Measurements from ENCODE around the gene LIMS2. TPM values are rescaled to one million over a fixed set of nuclear protein-coding genes. Genes with fewer than 3 reads are reported as not detected.

The LIMS2 gene
- total RNA-seq, 4 donors from 2014 or later: 9.7 to 97.3 (median 22.4) TPM

DNA sequence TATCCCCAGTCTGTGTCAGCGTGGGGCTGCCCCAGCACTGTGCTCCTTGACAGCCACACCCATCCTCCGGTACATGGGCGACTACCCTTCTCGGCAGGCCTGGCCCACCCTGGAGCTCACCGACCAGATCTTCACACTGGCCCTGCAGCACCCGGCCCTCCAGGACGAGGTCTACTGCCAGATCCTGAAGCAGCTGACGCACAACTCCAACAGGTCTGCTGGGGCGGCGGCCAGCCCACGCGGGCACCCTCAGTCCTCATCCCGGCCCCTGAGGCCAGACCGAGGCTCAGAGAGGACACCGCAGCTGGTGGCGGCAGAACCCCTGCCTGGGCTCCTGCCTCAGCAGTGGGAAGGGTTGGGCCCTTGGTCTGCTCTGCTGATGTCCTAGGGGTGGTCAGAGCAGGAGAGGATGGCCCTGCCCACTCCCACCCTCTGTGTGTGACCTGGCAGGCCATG, 43.8 kb downstream of the LIMS2 start:
- no peak for ATAC-seq (ENCODE audit: low FRiP score)
- TF ChIP-seq, protein P1, sequence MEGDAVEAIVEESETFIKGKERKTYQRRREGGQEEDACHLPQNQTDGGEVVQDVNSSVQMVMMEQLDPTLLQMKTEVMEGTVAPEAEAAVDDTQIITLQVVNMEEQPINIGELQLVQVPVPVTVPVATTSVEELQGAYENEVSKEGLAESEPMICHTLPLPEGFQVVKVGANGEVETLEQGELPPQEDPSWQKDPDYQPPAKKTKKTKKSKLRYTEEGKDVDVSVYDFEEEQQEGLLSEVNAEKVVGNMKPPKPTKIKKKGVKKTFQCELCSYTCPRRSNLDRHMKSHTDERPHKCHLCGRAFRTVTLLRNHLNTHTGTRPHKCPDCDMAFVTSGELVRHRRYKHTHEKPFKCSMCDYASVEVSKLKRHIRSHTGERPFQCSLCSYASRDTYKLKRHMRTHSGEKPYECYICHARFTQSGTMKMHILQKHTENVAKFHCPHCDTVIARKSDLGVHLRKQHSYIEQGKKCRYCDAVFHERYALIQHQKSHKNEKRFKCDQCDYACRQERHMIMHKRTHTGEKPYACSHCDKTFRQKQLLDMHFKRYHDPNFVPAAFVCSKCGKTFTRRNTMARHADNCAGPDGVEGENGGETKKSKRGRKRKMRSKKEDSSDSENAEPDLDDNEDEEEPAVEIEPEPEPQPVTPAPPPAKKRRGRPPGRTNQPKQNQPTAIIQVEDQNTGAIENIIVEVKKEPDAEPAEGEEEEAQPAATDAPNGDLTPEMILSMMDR (IDR thresholded peaks at IDR 0.05): no peak
- no peak for DNase-seq (ENCODE audit: low spot score)

DNA sequence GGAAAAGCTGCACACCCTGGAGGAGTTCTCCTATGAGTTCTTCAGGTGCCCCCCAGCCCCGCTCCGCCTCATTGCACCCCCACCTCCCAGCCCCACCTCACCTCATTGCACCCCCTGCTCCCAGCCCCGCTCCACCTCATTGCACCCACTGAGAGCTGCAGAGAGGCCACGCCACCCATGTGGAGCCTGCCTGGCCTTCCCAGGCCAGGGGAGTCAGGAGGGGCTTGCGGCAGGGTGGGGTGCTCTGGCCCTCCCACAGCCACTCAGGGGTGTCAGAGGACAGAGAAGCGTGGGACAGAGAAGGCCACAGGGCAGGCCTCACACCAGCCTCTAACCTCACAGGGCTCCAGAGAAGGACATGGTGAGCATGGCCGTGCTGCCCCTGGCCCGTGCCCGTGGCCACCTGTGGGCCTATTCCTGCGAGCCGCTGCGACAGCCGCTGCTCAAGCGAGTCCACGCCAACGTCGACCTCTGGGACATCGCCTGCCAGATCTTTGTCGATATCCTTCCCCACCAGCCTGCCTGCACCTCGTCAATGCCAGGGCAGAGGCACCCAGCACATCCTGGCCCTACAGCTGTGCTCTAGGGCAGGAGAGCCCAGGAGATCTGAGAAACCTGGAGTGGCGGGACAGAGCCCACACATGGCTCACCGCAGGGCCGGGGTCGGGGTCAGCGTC, 44.3 kb downstream of the LIMS2 start:
- no peak for DNase-seq (ENCODE audit: low spot score)
- TF ChIP-seq, protein P1 (IDR thresholded peaks at IDR 0.05): no peak
- ATAC-seq (ENCODE audit: low FRiP score): no peak

DNA sequence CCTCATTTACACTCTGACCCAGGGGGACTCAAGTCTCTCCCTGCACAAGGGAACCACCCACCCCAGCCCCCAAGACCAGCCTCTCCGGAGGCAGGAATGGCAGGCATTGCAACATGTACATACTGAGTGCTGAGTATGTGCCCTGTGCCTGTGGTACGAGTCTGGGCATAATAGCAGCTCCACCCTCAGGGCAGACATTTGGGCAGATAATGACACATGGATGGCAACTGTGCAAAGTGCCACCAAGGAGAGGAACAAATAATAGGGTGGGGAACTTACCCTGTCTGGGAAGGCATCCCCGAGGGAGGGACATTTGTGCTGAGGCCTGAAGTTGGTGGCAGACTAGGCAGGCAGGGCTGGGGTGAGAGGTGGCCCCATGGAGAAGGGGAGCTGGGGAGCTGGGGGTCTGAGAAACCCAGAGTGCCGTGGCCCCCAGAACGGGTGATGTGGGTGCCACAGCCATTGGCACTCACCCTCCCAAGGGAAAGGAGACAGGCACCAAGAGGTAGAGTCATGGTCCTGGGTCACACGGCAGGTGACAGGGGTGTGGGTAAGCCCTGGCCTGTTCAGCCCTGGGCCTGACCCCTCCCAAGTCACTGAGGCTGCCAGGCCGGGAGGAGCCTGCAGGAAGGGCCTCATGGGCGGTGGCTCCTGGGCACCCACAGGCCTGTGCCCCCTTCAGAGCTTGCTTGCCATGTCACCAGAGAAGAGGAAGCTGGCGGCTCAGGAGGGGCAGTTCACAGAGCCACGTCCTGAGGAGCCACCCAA, 45.0 kb downstream of the LIMS2 start:
- TF ChIP-seq, protein P1 (IDR thresholded peaks at IDR 0.05): no peak
- ATAC-seq (ENCODE audit: low FRiP score) (no peak), DNase-seq (ENCODE audit: low spot score) (no peak)

DNA sequence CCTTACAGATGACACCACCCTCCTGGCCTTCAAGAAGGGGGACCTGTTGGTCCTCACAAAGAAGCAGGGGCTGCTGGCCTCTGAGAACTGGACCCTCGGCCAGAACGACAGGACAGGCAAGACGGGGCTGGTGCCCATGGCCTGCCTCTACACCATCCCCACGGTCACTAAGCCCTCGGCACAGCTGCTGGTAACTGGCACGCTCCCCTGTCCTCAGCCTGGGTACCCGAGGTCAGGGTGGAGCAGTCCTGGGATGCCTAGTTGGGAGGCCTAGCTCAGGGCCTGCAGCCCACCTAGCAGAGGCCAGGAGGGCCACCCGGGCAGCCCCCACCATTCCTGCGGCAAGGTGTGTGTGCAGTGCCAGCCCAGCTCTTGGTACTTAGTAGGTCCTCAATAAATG, 45.7 kb downstream of the LIMS2 start:
- DNase-seq (ENCODE audit: low spot score): no peak
- TF ChIP-seq, protein P1 (IDR thresholded peaks at IDR 0.05): no peak
- no peak for ATAC-seq (ENCODE audit: low FRiP score)

DNA sequence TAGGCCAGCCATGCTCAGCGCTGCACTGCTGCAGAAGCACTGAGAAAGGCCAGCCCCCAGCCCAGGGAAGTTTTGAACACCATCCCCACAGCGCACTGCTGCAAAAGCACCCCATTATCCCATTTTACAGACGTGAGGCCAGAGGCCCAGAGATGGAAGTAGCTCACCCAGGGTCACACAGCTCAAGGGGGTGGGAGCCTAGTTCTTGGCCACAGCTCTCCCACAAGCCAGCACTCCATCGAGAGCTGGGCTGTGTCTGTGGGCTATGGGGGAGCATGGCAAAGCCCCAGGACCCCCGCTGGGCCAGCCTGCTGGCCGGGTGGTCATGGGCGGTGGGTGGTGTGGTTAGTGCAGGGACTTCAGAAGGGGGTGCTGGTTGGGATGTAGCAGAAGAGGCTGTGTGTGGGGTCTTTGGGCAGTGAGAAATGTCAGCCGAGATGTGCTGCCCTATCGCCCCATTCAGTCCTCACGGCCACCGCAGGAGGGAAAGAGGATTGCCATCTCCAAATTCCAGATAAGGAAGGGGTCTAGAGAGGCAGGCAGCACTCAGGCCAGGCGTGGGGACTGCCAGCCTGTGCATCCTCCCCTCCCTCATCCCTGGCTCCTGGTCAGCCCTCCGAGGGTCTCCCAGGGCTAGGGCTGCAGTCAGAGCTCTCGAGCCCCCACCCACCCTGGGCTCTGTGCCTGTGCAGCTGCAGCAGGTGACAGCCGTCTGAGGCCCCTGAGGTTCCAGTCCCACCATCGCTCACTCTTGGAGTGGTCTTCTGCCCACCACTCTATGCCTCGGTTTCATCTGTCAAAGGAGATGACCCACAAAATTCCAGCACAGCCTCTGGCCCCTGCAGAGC, 46.3 kb downstream of the LIMS2 start:
- TF ChIP-seq, protein P1 (IDR thresholded peaks at IDR 0.05): no peak
- ATAC-seq (ENCODE audit: low FRiP score) (no peak), DNase-seq (ENCODE audit: low spot score) (no peak)

DNA sequence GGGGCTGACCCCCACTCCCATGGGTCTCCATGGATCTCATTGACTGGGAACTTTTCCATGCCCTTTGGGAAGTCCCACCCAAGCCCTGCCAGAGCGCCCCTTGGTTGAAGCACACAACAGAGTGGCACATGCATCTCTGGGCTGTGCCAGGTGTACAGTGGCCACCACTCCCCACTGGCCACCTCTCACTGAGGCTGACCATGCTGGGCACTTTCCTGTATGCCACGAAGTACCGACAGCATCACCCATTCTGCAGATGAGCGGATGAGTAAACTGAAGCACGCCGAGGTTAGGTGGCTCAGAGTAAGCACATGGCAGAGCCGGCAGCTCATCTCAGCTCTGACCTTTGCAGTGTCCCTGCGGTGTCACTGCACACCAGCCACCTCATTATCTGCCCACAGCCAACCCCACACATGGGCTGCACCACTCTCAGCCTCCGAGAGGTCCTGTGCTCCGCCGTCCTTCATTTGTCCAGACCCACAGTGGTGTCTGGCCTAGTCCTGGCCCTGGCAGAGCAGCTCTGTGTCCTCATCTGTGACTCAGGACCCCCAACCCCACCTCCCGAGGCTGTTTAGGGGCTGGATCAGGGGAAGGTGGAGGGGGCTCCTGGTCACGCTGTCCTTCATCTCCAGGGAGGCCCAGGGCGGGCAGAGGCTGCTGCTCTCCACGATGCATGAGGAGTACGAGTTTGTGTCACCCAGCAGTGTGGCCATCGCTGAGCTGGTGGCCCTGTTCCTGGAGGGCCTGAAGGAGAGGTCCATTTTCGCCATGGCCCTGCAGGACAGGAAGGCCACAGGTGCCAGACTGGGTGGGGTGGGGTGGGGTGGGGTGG, 47.4 kb downstream of the LIMS2 start:
- TF ChIP-seq, protein P1 (IDR thresholded peaks at IDR 0.05): no peak
- DNase-seq (ENCODE audit: low spot score): no peak
- ATAC-seq (ENCODE audit: low FRiP score): no peak
